ENCODE measurements around the gene ADAMTS12.
"Not testable (repeated sequence)": the region's sequence is repeated elsewhere in the genome, so short reads cannot be mapped to it uniquely, and the experiment has no call there.

The ADAMTS12 gene

GRCh38 chr5:33885679-33886078 is 6.1 kb downstream of the ADAMTS12 start:
- TF ChIP-seq ZFX (IDR thresholded peaks at IDR 0.05) (no peak), CTCF (conservative IDR thresholded peaks at IDR 0.05) (no peak)
- H3K27ac ChIP-seq, result no peak overlapping the region

- no peak overlapping the region for H3K27ac ChIP-seq
- no peak for TF ChIP-seq CTCF (conservative IDR thresholded peaks at IDR 0.05)
- TF ChIP-seq ZFX (IDR thresholded peaks at IDR 0.05), result no peak
Measured at GRCh38 chr5:33883482-33883881, 8.3 kb downstream of the ADAMTS12 start.

GRCh38 chr5:33880319-33880718 is 11.5 kb downstream of the ADAMTS12 start:
- no peak overlapping the region for H3K27ac ChIP-seq
- no peak for TF ChIP-seq CTCF (conservative IDR thresholded peaks at IDR 0.05)
- TF ChIP-seq ZFX (IDR thresholded peaks at IDR 0.05), result no peak

- H3K27ac ChIP-seq, result no peak overlapping the region
- TF ChIP-seq CTCF (conservative IDR thresholded peaks at IDR 0.05), result no peak
- no peak for TF ChIP-seq ZFX (IDR thresholded peaks at IDR 0.05)
Measured at GRCh38 chr5:33877449-33877848, 14.3 kb downstream of the ADAMTS12 start.

GRCh38 chr5:33867241-33867640 is 24.5 kb downstream of the ADAMTS12 start:
- TF ChIP-seq CTCF (conservative IDR thresholded peaks at IDR 0.05), result no peak
- no peak for TF ChIP-seq ZFX (IDR thresholded peaks at IDR 0.05)
- H3K27ac ChIP-seq, result no peak overlapping the region

DNA sequence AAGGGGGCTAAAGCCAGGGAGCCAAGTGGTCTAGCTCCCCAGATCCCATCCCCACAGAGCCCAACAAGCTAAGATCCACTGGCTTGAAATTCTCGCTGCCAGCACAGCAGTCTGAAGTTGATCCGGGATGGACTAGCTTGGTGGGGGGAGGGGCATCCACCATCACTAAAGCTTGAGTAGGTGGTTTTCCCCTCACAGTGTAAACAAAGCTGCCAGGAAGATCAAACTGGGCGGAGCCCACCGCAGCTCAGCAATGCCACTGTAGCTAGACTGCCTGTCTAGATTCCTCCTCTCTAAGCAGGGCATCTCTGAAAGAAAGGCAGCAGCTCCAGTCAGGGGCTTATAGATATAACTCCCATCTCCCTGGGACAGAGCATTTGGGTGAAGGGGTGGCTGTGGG is 32.6 kb downstream of the ADAMTS12 start:
- H3K27ac ChIP-seq, result not testable (repeated sequence)

DNA sequence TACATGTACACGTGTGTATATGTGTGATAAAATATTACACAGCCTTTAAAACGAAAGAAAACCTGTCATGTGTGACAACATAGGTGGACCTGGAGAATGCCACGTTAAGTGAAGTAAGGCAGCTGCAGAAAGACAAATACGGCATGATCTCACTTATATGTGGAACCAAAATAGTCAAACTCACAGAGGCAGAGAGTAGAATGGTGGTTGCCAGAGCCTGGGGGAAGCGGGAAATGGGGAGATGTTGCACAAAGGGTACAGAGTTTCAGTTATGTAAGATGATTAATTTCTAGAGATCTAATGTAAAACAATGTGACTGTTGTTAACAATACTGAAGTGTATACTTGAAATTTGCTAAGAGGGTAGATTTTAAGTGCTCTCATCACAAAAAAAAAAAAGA is 34.8 kb downstream of the ADAMTS12 start:
- TF ChIP-seq CTCF (conservative IDR thresholded peaks at IDR 0.05), result no peak
- no peak for TF ChIP-seq ZFX (IDR thresholded peaks at IDR 0.05)
- no peak overlapping the region for H3K27ac ChIP-seq

GRCh38 chr5:33855396-33855795 is 36.4 kb downstream of the ADAMTS12 start:
- no peak overlapping the region for H3K27ac ChIP-seq
- TF ChIP-seq ZFX (IDR thresholded peaks at IDR 0.05) (no peak), CTCF (conservative IDR thresholded peaks at IDR 0.05) (no peak)
